ENCODE results near the gene NCAPH2. TPM values are rescaled to one million over a fixed set of nuclear protein-coding genes. Genes with fewer than 3 reads are reported as not detected.
A peak's percentile ranks its signal among the peaks of the same experiment; 100 is the strongest.

The NCAPH2 gene
- total RNA-seq, 4 donors from 2014 or later: 26.5 to 64.7 (median 41.6) TPM

DNA sequence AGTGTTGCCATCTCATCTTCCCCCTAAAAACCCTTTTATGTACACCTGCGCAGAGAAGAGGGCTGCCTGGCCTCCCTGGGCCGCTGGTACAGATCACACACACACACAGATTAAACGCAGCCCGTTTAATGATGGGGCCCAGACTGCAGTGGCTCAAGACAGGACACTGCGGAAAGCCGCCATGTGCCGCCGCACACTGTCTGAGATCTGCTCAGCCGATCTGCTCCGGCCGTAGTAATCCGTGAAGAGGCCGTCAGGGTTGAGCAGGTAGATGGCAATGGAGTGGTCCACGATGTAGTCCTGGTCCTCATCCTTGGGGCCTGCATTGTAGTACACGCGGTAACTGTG is 15.4 kb downstream of the NCAPH2 start:
- DNase-seq: no peak
- no peak overlapping the region for H3K4me3 ChIP-seq
- 86% methylated on average over 16 of the region's 16 CpGs; no CpG with 5 or more reads in 1 of the 2 donors for WGBS, 2 donors (ENCODE audit: low coverage in 1 of 2)
- TF ChIP-seq, protein P1, sequence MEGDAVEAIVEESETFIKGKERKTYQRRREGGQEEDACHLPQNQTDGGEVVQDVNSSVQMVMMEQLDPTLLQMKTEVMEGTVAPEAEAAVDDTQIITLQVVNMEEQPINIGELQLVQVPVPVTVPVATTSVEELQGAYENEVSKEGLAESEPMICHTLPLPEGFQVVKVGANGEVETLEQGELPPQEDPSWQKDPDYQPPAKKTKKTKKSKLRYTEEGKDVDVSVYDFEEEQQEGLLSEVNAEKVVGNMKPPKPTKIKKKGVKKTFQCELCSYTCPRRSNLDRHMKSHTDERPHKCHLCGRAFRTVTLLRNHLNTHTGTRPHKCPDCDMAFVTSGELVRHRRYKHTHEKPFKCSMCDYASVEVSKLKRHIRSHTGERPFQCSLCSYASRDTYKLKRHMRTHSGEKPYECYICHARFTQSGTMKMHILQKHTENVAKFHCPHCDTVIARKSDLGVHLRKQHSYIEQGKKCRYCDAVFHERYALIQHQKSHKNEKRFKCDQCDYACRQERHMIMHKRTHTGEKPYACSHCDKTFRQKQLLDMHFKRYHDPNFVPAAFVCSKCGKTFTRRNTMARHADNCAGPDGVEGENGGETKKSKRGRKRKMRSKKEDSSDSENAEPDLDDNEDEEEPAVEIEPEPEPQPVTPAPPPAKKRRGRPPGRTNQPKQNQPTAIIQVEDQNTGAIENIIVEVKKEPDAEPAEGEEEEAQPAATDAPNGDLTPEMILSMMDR (IDR thresholded peaks at IDR 0.05): no peak
- TF ChIP-seq POLR2A (IDR thresholded peaks at IDR 0.05) (no peak), POLR2AphosphoS5 (IDR thresholded peaks at IDR 0.05) (no peak), EP300 (IDR thresholded peaks at IDR 0.05; ENCODE audit: low read depth) (no peak)
- peak overlapping the region in 2 of 4 donors; percentile 95 to 99 for H3K27ac ChIP-seq
- intact Hi-C loops (cut with DNase I; ENCODE audit: low total_unique reads) (no loop called here), in situ Hi-C loops (cut with MboI; ENCODE audit: low pct_ligation_motif_present in 1 of 4, low pct_unique_long_range_greater_than_20kb in 1 of 4, low sequenced_read_pairs in 3 of 4) (no loop called here)
- H3K4me1 ChIP-seq: peaks cover 14 to 39% (median 32%) of the 10 kb centered on the region in 4 donors
- no peaks in the 10 kb centered on the region for H3K9me3 ChIP-seq
- H3K36me3 ChIP-seq: peaks cover 0 to 15% (median 7%) of the 10 kb centered on the region in 4 donors
- no peaks in the 10 kb centered on the region for H3K27me3 ChIP-seq

DNA sequence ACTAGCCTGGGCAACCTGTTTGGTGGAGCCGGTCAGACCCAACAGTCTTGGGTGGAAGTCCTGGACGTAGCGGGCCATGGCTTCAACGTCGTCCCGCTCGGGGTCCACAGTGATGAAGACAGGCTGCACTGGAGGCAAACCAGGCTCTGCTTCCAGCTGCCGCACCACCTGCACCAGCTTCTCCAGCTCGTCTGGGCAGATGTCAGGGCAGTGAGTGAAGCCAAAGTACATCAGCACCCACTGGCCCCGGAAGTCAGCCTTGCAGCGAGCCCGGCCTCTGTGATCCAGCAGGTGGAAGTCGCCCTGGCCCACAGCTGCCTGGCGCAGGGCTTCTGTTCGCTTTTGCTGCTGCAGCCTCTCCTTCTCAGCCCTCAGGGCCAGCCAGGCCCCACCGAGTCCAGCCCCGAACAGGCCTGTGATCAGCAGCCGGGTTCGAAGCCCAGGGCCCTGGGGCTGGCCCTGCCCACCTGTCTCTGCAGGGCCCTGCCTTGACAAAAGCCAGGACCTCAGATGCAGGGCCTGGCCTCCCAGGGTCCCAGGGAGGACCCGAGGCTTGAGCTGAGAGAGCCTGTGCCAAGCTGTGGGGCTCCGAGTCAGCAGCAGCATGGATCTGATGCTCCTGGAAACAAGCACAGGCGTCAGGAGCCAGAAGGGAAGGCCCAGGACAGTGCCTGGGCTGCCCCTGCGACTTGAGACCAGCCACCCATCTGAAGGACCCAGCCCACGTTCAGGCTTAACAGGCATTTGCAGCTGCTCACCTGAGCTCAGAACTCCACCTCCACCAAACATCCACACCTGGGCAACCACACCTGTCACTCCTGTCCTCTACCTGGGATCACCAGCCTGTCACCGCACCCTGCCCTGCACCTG is 16.0 kb downstream of the NCAPH2 start:
- intact Hi-C loops (cut with DNase I; ENCODE audit: low total_unique reads): no loop called here
- Histone ChIP-seq H3K4me3 (peak overlapping the region in 3 of 4 donors; percentile 70 to 86 (median 77)), H3K27ac (peak overlapping the region; percentile 95 to 99 (median 98)), H3K9me3 (no peaks in the 10 kb centered on the region), H3K36me3 (peaks cover 0 to 15% (median 4%) of the 10 kb centered on the region in 4 donors), H3K4me1 (peaks cover 14 to 42% (median 33%) of the 10 kb centered on the region in 4 donors), H3K27me3 (no peaks in the 10 kb centered on the region)
- 63% methylated on average over 21 of the region's 25 CpGs; no CpG with 5 or more reads in 1 of the 2 donors for WGBS, 2 donors (ENCODE audit: low coverage in 1 of 2)
- peak; percentile 43 for DNase-seq
- in situ Hi-C loops (cut with MboI; ENCODE audit: low pct_ligation_motif_present in 1 of 4, low pct_unique_long_range_greater_than_20kb in 1 of 4, low sequenced_read_pairs in 3 of 4): no loop called here
- TF ChIP-seq, protein P1 (IDR thresholded peaks at IDR 0.05): no peak
- no peak for TF ChIP-seq EP300 (IDR thresholded peaks at IDR 0.05; ENCODE audit: low read depth)
- TF ChIP-seq POLR2AphosphoS5 (IDR thresholded peaks at IDR 0.05): no peak
- no peak for TF ChIP-seq POLR2A (IDR thresholded peaks at IDR 0.05)

DNA sequence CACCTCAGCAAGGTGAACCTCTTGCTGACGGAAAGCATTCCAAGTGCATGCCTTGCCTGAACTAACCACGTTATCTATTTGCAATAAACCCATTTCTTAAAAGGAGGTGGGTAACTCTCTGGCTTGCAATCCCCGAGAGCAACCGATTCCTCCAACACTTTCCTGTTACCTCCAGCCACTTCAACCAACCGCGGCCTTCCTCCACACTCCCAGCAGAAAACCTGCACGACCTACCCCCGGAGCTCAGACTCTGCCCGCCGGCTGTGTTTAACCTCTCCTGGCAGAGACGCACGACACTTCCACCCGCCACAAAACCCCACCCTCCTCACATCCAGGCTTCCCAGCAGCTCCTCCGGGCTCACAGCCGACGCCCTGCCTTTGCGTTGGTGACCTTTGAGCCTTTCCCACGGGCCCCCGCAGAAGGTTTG is 16.7 kb downstream of the NCAPH2 start:
- no peak for DNase-seq
- Histone ChIP-seq H3K27ac (peak overlapping the region; percentile 95 to 99 (median 98)), H3K4me1 (peaks cover 14 to 48% (median 36%) of the 10 kb centered on the region in 4 donors), H3K27me3 (no peaks in the 10 kb centered on the region), H3K4me3 (peak overlapping the region; percentile 58 to 86 (median 74)), H3K36me3 (peaks cover 0 to 11% (median 1%) of the 10 kb centered on the region in 4 donors), H3K9me3 (no peaks in the 10 kb centered on the region)
- in situ Hi-C loops (cut with MboI; ENCODE audit: low pct_ligation_motif_present in 1 of 4, low pct_unique_long_range_greater_than_20kb in 1 of 4, low sequenced_read_pairs in 3 of 4) (no loop called here), intact Hi-C loops (cut with DNase I; ENCODE audit: low total_unique reads) (no loop called here)
- 5% methylated on average over 19 of the region's 19 CpGs; no CpG with 5 or more reads in 1 of the 2 donors for WGBS, 2 donors (ENCODE audit: low coverage in 1 of 2)
- TF ChIP-seq, protein P1 (IDR thresholded peaks at IDR 0.05): no peak
- TF ChIP-seq POLR2A (IDR thresholded peaks at IDR 0.05) (no peak), EP300 (IDR thresholded peaks at IDR 0.05; ENCODE audit: low read depth) (no peak), POLR2AphosphoS5 (IDR thresholded peaks at IDR 0.05) (no peak)

- in situ Hi-C loops (cut with MboI; ENCODE audit: low pct_ligation_motif_present in 1 of 4, low pct_unique_long_range_greater_than_20kb in 1 of 4, low sequenced_read_pairs in 3 of 4) (no loop called here), intact Hi-C loops (cut with DNase I; ENCODE audit: low total_unique reads) (no loop called here)
- H3K4me3 ChIP-seq: peak within 1 kb of the TSS; percentile 58 to 86 (median 74)
- 1% methylated on average over 49 of the region's 84 CpGs; no CpG with 5 or more reads in 1 of the 2 donors for WGBS, 2 donors (ENCODE audit: low coverage in 1 of 2)
- peaks cover 14 to 49% (median 38%) of the 10 kb centered on the region in 4 donors for H3K4me1 ChIP-seq
- no peaks in the 10 kb centered on the region for H3K27me3 ChIP-seq
- H3K9me3 ChIP-seq: no peaks in the 10 kb centered on the region
- H3K36me3 ChIP-seq: peaks cover 0 to 11% (median 0%) of the 10 kb centered on the region in 4 donors
- peak; percentile 98 for DNase-seq
- peak within 1 kb of the TSS; percentile 95 to 99 (median 98) for H3K27ac ChIP-seq
- TF ChIP-seq EP300 (IDR thresholded peaks at IDR 0.05; ENCODE audit: low read depth): no peak
- TF ChIP-seq POLR2A (IDR thresholded peaks at IDR 0.05): peak; percentile 90
- TF ChIP-seq POLR2AphosphoS5 (IDR thresholded peaks at IDR 0.05): peak; percentile 90 to 98 (median 91)
- TF ChIP-seq, protein P1 (IDR thresholded peaks at IDR 0.05): peak in 4 of 5 experiments; percentile 24 to 56 (median 42)
Observed at GRCh38 chr22:50525104-50525857, 17.3 kb downstream of the NCAPH2 start, which contains the start of gene SCO2. Gene SCO2, minus strand, starts transcription at chr22:50525598. Its CDS starts 1,187 bp downstream, at chr22:50524411.
